HG03521 (cell line): ENCODE data around the gene RAN.

ENCODE experiments used
- ATAC-seq: cut with Tn5 transposase; IDR thresholded peaks from one replicate; pipeline ENCODE4 v1.9.1; 2021; ENCODE audit warnings: mild to moderate bottlenecking, moderate library complexity; ENCODE audit not compliant: unreplicated experiment

The RAN gene

DNA sequence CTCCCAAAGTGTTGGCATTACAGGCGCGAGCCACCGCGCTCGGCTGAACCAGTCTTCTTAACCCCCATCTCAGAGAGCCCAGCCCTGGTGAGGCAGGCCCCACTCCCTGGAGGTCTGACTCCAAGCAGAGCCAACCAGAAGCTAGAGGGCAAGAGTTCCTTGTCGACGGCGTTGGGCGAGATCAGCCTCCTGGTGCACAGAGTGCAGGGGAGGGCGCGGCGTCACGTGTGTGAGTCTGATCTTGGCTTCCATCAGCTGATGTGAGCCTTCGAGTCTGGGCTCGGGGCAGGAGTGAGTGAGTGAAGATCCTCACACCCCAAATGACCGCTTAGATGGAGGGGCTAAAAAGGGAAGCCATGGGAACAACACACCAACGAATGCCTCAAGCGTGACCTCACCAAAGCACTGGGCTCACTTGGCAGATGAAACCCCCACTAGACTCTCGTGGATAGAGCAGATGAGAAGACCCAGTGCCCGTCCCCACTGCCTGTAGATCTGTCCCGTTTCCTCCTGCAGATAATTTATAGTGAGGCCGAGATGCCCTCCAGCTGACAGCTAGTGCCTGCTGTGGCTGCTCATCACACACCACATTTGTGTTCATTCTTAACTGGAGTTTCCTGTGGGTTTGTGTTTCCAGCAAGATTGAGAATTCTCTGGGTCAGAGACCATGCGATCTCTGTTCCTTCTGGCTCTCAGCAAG is 53.2 kb downstream of the RAN start:
- no peak for ATAC-seq

DNA sequence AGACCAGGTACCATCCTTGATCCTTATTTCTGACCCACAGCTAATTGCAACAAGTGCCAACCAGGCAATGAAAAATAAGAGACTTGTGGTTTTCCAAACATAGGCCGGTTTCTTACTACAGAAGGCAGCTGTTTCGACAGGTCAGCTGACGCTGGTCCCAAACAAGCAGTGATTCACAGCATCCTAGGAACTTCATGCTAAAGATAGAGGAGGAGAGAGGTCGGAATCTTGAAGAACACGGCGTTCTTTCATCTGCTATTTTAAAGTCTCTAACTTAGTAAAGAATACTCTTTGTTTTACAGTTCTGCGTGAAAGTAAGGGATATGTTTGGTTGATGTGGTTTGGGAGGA is 53.8 kb downstream of the RAN start:
- no peak for ATAC-seq
